Kasumi-1 (cell line): Measurements from ENCODE around the gene ZNF683.
"Not testable (repeated sequence)": the region's sequence is repeated elsewhere in the genome, so short reads cannot be mapped to it uniquely, and the experiment has no call there.

Experiments
- DNase-seq, 2 experiments: peaks; one replicate each; lab custom pipeline; 2025; lab: John Stamatoyannopoulos, UW

The ZNF683 gene

GRCh38 chr1:26385063-26385462, 12.5 kb upstream of the ZNF683 start:
- not testable (repeated sequence) for DNase-seq

- no peak for DNase-seq
Observed at GRCh38 chr1:26384076-26384475, 11.5 kb upstream of the ZNF683 start.

GRCh38 chr1:26378879-26379251, 6.3 kb upstream of the ZNF683 start:
- no peak for DNase-seq

GRCh38 chr1:26378088-26378878, 5.7 kb upstream of the ZNF683 start:
- DNase-seq = peak; percentile 83 to 88

- no peak for DNase-seq
Observed at GRCh38 chr1:26376050-26376449, 3.5 kb upstream of the ZNF683 start.

- DNase-seq = peak; percentile 32 to 45
Observed at GRCh38 chr1:26375081-26375480, 2.5 kb upstream of the ZNF683 start.

GRCh38 chr1:26374361-26374760, 1.8 kb upstream of the ZNF683 start:
- not testable (repeated sequence) for DNase-seq

GRCh38 chr1:26373789-26374188, 1.2 kb upstream of the ZNF683 start:
- no peak for DNase-seq

- no peak for DNase-seq
Observed at GRCh38 chr1:26373281-26373680, 731 bp upstream of the ZNF683 start.

- no peak for DNase-seq
Observed at GRCh38 chr1:26372039-26372438, 511 bp downstream of the ZNF683 start.

GRCh38 chr1:26370591-26371382, 1.8 kb downstream of the ZNF683 start:
- DNase-seq = no peak

- no peak for DNase-seq
Observed at GRCh38 chr1:26368486-26368885, 4.1 kb downstream of the ZNF683 start.

- DNase-seq = no peak
Observed at GRCh38 chr1:26368006-26368405, 4.5 kb downstream of the ZNF683 start.

GRCh38 chr1:26367441-26367840, 5.1 kb downstream of the ZNF683 start:
- DNase-seq = no peak

GRCh38 chr1:26364956-26365355, 7.6 kb downstream of the ZNF683 start:
- no peak for DNase-seq

GRCh38 chr1:26363549-26364448, 8.8 kb downstream of the ZNF683 start:
- peak; percentile 89 to 90 for DNase-seq

GRCh38 chr1:26362331-26362730, 10.2 kb downstream of the ZNF683 start:
- DNase-seq = no peak

GRCh38 chr1:26361605-26362122, 10.9 kb downstream of the ZNF683 start:
- DNase-seq = no peak

GRCh38 chr1:26360807-26361604, 11.5 kb downstream of the ZNF683 start:
- no peak for DNase-seq

GRCh38 chr1:26359981-26360806, 12.4 kb downstream of the ZNF683 start:
- no peak for DNase-seq
